ENCODE results near the gene CAPZA1.

- no peak for TF ChIP-seq CTCF (IDR thresholded peaks at IDR 0.05; ENCODE audit: extremely low read depth in 1 of 2, insufficient read depth in 1 of 2, low read depth in 1 of 2, low read length in 2 of 2)
- no peak for TF ChIP-seq MAX (IDR thresholded peaks at IDR 0.05; ENCODE audit: insufficient read depth, insufficient read length)
- TF ChIP-seq POLR2A (IDR thresholded peaks at IDR 0.05; ENCODE audit: low read depth, low read length), result no peak
- TF ChIP-seq POLR2AphosphoS5 (IDR thresholded peaks at IDR 0.05; ENCODE audit: insufficient read depth, low read depth, low read length), result no peak
- TF ChIP-seq JUN (IDR thresholded peaks at IDR 0.05; ENCODE audit: borderline replicate concordance, insufficient read depth, insufficient read length, low read depth), result no peak
- TF ChIP-seq EZH2 (IDR thresholded peaks at IDR 0.05; ENCODE audit: borderline replicate concordance, low read depth, low read length, severe bottlenecking), result no peak
- no peak for TF ChIP-seq MYC (IDR thresholded peaks at IDR 0.05; ENCODE audit: low read depth, low read length)
- TF ChIP-seq GATA2 (IDR thresholded peaks at IDR 0.05; ENCODE audit: insufficient read depth, insufficient read length, low read depth, low read length), result no peak
Measured at GRCh38 chr1:112634367-112634766, 14.7 kb downstream of the CAPZA1 start.

All from endothelial cell of umbilical vein (primary cell).